ENCODE data around the gene STAT5B. TPM values are rescaled to one million over a fixed set of nuclear protein-coding genes. Genes with fewer than 3 reads are reported as not detected.
"Not testable (repeated sequence)": the region's sequence is repeated elsewhere in the genome, so short reads cannot be mapped to it uniquely, and the experiment has no call there.

The STAT5B gene
- total and polyA plus RNA-seq, 9 of the 15 experiments (the other 6 are each of a cell fraction or from before 2014, with no cell fraction given) = 20.8 to 176 (median 92.4) TPM

DNA sequence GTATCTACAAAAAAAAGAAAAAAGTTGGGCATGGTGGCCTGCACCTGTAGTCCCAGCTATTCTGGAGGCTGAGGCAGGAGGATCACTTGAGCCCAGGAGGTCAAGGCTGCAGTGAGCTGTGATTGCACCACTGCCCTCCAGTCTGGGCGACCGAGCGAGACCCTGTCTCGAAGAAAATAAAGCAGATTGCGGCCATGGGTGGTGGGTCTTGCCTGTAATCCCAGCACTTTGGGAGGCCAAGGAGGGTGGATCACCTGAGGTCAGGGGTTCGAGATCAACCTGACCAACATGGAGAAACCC, 28.8 kb upstream of the STAT5B start:
- H3K27me3 ChIP-seq (ENCODE audit: control insufficient read depth in 2 of 2, insufficient read depth in 2 of 2, low read length in 2 of 2); H3K4me2 ChIP-seq (ENCODE audit: insufficient read depth, low read length); CTCF ChIA-PET (ENCODE audit: low intra/inter-chr PET ratio); DNase-seq (ENCODE audit: extremely low read depth in 1 of 4, low spot score in 3 of 4); H3K27ac ChIP-seq (ENCODE audit: extremely low read depth, low read depth, low read length); intact Hi-C loops (cut with micrococcal nuclease); H4K20me1 ChIP-seq (replicated peaks; ENCODE audit: control insufficient read depth, insufficient read depth, low read length); H2AFZ ChIP-seq (ENCODE audit: low read depth, low read length); BruUV-seq (replicated peaks); H3K9me3 ChIP-seq (replicated peaks; ENCODE audit: control insufficient read depth, insufficient read depth, low read depth, low read length); in situ Hi-C loops (cut with MboI); H3K9ac ChIP-seq (ENCODE audit: insufficient read depth in 1 of 2, low read depth in 2 of 2, low read length in 2 of 2); H3K9me1 ChIP-seq (ENCODE audit: control insufficient read depth, insufficient read depth, low read length); ATAC-seq; H3K4me3 ChIP-seq; FAIRE-seq: not testable (repeated sequence)
- H3K79me2 ChIP-seq (ENCODE audit: control insufficient read depth, insufficient read depth, low read length) = peaks cover 64% of the 10 kb centered on the region
- 98% methylated on average over 5 of the region's 6 CpGs for WGBS (ENCODE audit: insufficient coverage, low coverage, missing lambda C conversion rate)
- H3K4me1 ChIP-seq (replicated peaks in 1 of 2; ENCODE audit: control insufficient read depth in 2 of 2, insufficient read depth in 2 of 2, low read length in 2 of 2) = peaks cover 13 to 44% of the 10 kb centered on the region in 2 experiments; a peak in 4 of 5 replicates
- H3K36me3 ChIP-seq (ENCODE audit: control insufficient read depth, insufficient read depth, low read length) = peaks cover 94% of the 10 kb centered on the region
- POLR2A ChIA-PET = interaction anchor here (0.6 to 2.0 kb wide), 2 partner anchors 9 to 15 kb away, joined by 3 to 6 read pairs; no protein-coding TSS in a partner anchor

DNA sequence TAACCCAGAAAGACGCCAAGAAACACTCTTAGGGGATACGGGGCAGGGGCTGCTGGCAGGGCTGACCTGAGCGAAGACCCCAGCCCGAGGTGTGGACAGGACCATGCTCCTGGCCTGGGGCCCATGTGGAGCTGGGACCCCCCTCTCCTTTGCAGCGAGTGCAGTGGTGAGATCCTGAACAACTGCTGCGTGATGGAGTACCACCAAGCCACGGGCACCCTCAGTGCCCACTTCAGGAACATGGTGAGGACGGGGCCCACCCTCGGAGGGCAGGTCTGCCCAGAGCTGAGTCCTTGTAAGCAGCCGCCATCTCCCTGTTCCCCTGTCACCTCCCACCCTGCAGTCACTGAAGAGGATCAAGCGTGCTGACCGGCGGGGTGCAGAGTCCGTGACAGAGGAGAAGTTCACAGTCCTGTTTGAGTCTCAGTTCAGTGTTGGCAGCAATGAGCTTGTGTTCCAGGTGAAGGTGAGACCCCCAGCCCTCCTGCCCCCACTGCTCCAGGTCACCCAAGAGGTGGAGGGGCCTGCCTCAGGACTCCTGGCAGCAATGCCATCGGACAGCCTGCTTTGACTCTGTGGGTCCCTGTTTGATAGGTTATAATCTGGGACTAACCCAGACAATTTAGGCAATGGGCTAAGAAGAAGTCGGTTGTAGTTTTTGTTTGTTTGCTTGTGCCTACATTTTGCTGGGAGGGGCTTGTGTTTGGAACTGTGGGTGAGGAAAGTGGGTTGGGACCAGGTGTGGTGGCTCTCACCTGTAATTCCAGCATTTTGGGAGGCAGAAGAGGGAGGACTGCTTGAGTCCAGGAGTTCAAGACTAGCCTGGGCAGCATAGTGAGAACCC, 28.2 kb upstream of the STAT5B start:
- Histone ChIP-seq H3K4me1 (replicated peaks in 1 of 2; ENCODE audit: control insufficient read depth in 2 of 2, insufficient read depth in 2 of 2, low read length in 2 of 2) (peaks cover 7 to 40% of the 10 kb centered on the region in 2 experiments; a peak in 4 of 5 replicates), H3K27ac (ENCODE audit: extremely low read depth, low read depth, low read length) (0 out of 3 replicates have a peak overlapping the region, but pooled peaks have one; percentile 19), H3K36me3 (ENCODE audit: control insufficient read depth, insufficient read depth, low read length) (peaks cover 91% of the 10 kb centered on the region), H3K9me1 (ENCODE audit: control insufficient read depth, insufficient read depth, low read length) (no peaks in the 10 kb centered on the region), H3K79me2 (ENCODE audit: control insufficient read depth, insufficient read depth, low read length) (peaks cover 59% of the 10 kb centered on the region), H3K27me3 (ENCODE audit: control insufficient read depth in 2 of 2, insufficient read depth in 2 of 2, low read length in 2 of 2) (no peaks in the 10 kb centered on the region), H3K9me3 (replicated peaks; ENCODE audit: control insufficient read depth, insufficient read depth, low read depth, low read length) (no peaks in the 10 kb centered on the region), H3K9ac (ENCODE audit: insufficient read depth in 1 of 2, low read depth in 2 of 2, low read length in 2 of 2) (peak overlapping the region in 1 of 2 experiments; percentile 78; a peak in 2 of 4 replicates), H3K4me3 (no peak overlapping the region), H4K20me1 (replicated peaks; ENCODE audit: control insufficient read depth, insufficient read depth, low read length) (no peaks in the 10 kb centered on the region), H3K4me2 (ENCODE audit: insufficient read depth, low read length) (no peak overlapping the region), H2AFZ (ENCODE audit: low read depth, low read length) (no peak overlapping the region)
- in situ Hi-C loops (cut with MboI) = no loop called here
- BruUV-seq (replicated peaks) = no TSS peak
- peak; percentile 76 for TF ChIP-seq POLR2G (IDR thresholded peaks at IDR 0.05; ENCODE audit: low read depth, low read length)
- TF ChIP-seq NONO (IDR thresholded peaks at IDR 0.05; ENCODE audit: low read depth in 2 of 2, low read length in 1 of 2) = no peak
- TF ChIP-seq ZBTB7A (IDR thresholded peaks at IDR 0.05; ENCODE audit: borderline replicate concordance, control insufficient read depth, low read depth, low read length) = peak; percentile 38; the same call in 1 of the 2 replicates
- no peak for TF ChIP-seq FOXK1 (CRISPR knock-in tag; IDR thresholded peaks at IDR 0.05; ENCODE audit: borderline replicate concordance)
- TF ChIP-seq RAD21 (CRISPR knock-in tag; conservative IDR thresholded peaks at IDR 0.05 in 1 of 2, IDR thresholded peaks at IDR 0.05 in 1 of 2) = no peak
- TF ChIP-seq TAF1 (IDR thresholded peaks at IDR 0.05; ENCODE audit: control insufficient read depth, extremely low read depth, insufficient read depth, low read length, severe bottlenecking) = no peak
- peak; percentile 75 for TF ChIP-seq RBFOX2 (IDR thresholded peaks at IDR 0.05; ENCODE audit: low read depth, low read length)
- no peak for TF ChIP-seq KLF13 (tag; IDR thresholded peaks at IDR 0.05; ENCODE audit: borderline replicate concordance, low read depth)
- peak; percentile 8 for TF ChIP-seq POLR2A (conservative IDR thresholded peaks at IDR 0.05)
- no peak for TF ChIP-seq ETV6 (IDR thresholded peaks at IDR 0.05; ENCODE audit: borderline replicate concordance in 1 of 2, low read depth in 2 of 2, low read length in 1 of 2)
- TF ChIP-seq ETV6 (CRISPR knock-in tag; IDR thresholded peaks at IDR 0.05; ENCODE audit: borderline replicate concordance) = no peak
- TF ChIP-seq POU5F1 (IDR thresholded peaks at IDR 0.05; ENCODE audit: borderline replicate concordance, low read depth, low read length, partially characterized antibody) = no peak
- peak; percentile 83 for TF ChIP-seq RBM22 (IDR thresholded peaks at IDR 0.05; ENCODE audit: low read depth, low read length, poor library complexity, severe bottlenecking)
- intact Hi-C loops (cut with micrococcal nuclease) = no loop called here
- FAIRE-seq (no peak), ATAC-seq (no peak), DNase-seq (ENCODE audit: extremely low read depth in 1 of 4, low spot score in 3 of 4) (no peak)
- ChIA-PET CTCF (ENCODE audit: low intra/inter-chr PET ratio) (no interaction called here), POLR2A (interaction anchor here (0.6 to 2.0 kb wide), 6 partner anchors 8 to 16 kb away, joined by 3 to 6 read pairs (median 5); no protein-coding TSS in a partner anchor)
- WGBS (ENCODE audit: insufficient coverage, low coverage, missing lambda C conversion rate) = 90% methylated on average over 15 of the region's 16 CpGs

Data from K562 (cell line).